AG04450 (cell line): ENCODE measurements around the gene SLC66A3. TPM values are rescaled to one million over a fixed set of nuclear protein-coding genes. Genes with fewer than 3 reads are reported as not detected.

ENCODE experiments used
- CTCF ChIA-PET: fragments of 300-600, 350-600 bp; formaldehyde crosslinking; extraction: SDS; loops from one replicate; lab custom pipeline; 2022; ENCODE audit warnings: antibody characterized with exemption, inconsistent platforms; lab: Charles Lee
- POLR2A ChIA-PET: fragments of 350-600 bp; formaldehyde crosslinking; extraction: SDS; loops from one replicate; lab custom pipeline; 2021; ENCODE audit warnings: antibody characterized with exemption, inconsistent platforms; lab: Yijun Ruan, JAX
- DNase-seq: peaks from one replicate; pipeline ENCODE4 v3.0.0-alpha.2; 2011; ENCODE audit warnings: low read depth, low spot score
- H3K27ac ChIP-seq: one replicate; pipeline ENCODE4 v1.5.1; 2012; ENCODE audit warnings: low read depth, low read length, control low read depth
- H3K27me3 ChIP-seq: one replicate; pipeline ENCODE4 v1.6.0; 2012; ENCODE audit warnings: low read length; ENCODE audit not compliant: control insufficient read depth, insufficient read depth
- H3K4me3 ChIP-seq: 2 replicates; pipeline ENCODE4 v1.5.1; 2011; ENCODE audit warnings: mild to moderate bottlenecking, low read depth, low read length, control low read depth
- H3K9me3 ChIP-seq: 2 replicates; pipeline ENCODE4 v1.5.1; 2012; ENCODE audit warnings: low read length; ENCODE audit not compliant: control insufficient read depth, insufficient read depth
- polyA plus RNA-seq: library from polyadenylated mRNA; depleted of rRNA; stranded (reverse); fragments of >200 nt; gene quantifications from 2 replicates; pipeline ENCODE4 v1.2.3, GENCODE V29; 2011
- TF ChIP-seq, protein P1 (sequence below): IDR thresholded peaks from 2 replicates; pipeline ENCODE4 v1.5.1; 2011; ENCODE audit warnings: low read depth, low read length, control low read depth, inconsistent platforms

Gene SLC66A3
- polyA plus RNA-seq, 1 experiment, result 40.1 TPM

DNA sequence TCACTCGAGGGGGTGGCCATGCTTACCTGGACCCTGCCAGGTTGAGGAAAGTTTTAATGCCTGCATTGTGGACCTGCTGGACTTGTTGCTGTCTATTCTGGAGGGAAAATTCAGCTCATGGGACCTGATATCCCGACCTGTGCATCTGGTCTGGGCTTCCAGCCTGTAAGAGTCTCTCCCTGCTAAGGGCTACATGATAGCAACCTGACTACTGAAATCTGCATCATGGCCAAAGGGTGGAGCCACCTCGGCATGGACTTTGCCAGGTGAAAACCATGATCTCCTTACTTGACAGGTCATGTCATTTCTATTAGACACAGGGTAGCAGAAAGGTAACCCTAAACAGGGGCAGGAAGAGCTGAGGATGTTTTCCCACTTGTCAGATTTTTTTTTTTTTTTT, 12.9 kb upstream of the SLC66A3 start:
- Histone ChIP-seq H3K4me3 (no peak overlapping the region), H3K9me3 (peaks cover under 1% of the 10 kb centered on the region; the same call in 1 of the 2 replicates), H3K27ac (no peak overlapping the region), H3K27me3 (peaks cover 4% of the 10 kb centered on the region)
- DNase-seq, result no peak
- TF ChIP-seq, protein P1, sequence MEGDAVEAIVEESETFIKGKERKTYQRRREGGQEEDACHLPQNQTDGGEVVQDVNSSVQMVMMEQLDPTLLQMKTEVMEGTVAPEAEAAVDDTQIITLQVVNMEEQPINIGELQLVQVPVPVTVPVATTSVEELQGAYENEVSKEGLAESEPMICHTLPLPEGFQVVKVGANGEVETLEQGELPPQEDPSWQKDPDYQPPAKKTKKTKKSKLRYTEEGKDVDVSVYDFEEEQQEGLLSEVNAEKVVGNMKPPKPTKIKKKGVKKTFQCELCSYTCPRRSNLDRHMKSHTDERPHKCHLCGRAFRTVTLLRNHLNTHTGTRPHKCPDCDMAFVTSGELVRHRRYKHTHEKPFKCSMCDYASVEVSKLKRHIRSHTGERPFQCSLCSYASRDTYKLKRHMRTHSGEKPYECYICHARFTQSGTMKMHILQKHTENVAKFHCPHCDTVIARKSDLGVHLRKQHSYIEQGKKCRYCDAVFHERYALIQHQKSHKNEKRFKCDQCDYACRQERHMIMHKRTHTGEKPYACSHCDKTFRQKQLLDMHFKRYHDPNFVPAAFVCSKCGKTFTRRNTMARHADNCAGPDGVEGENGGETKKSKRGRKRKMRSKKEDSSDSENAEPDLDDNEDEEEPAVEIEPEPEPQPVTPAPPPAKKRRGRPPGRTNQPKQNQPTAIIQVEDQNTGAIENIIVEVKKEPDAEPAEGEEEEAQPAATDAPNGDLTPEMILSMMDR, result no peak
- POLR2A ChIA-PET, result no interaction called here
- CTCF ChIA-PET, result interaction anchor here (0.6 to 3.0 kb wide), 5 partner anchors 9 to 440 kb away, joined by 3 to 27 read pairs (median 5); a partner anchor contains a TSS

DNA sequence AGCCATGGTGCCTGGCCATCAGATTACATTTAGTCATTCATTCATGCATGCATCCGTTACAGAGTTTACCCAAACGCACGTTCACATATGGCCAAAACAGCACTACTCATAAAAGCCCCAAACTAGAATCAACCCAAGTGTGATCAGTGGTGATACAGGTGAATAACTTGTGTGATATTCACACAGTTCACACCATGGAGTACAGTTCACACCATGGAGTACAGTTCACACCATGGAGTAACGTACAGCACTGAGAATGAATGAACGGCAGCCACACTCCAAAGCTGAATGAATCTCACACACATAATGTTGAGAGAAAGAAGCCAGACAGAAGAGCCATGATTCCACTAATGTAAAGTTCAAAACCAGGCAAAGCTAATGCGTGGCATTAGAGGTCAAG, 12.3 kb upstream of the SLC66A3 start:
- CTCF ChIA-PET, result interaction anchor here (1.0 to 3.0 kb wide), 3 partner anchors 10 to 310 kb away, joined by 3 to 27 read pairs (median 5); a partner anchor contains a TSS
- no peak overlapping the region for H3K4me3 ChIP-seq
- H3K27me3 ChIP-seq, result peaks cover 4% of the 10 kb centered on the region
- DNase-seq, result no peak
- POLR2A ChIA-PET, result no interaction called here
- H3K9me3 ChIP-seq, result peaks cover 7% of the 10 kb centered on the region; the same call in 1 of the 2 replicates
- TF ChIP-seq, protein P1, result no peak
- H3K27ac ChIP-seq, result no peak overlapping the region

DNA sequence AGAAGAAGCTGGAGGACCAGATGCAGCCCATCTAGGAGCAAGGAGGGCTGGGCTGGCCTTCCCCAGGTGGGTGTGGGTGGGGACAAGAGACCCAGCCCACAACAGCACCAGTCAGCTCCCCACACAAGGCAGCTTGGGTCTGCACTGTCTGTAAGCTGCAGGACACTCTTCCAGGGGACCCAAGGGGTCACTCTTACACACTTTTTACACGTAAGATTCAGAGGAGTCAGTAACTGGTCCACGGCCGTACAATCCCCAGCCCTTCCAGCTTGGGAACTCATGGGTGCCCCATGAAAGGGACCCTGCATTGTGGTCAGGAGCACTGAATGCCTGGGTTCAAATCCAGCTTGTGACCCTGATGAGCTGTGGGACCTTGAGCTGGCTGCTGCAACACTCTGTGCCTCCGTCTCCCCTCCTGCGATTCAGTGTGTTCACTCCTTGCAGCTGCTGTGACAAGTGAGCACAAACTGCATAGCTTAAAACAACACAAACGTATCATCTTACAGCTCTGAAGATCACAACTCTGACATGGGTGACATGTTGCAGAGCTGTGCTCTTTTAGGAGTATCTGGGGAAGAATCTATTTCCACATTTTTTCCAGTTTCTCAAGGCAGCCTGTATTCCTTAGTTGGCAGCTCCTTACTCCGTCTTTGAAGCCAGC, 11.1 kb upstream of the SLC66A3 start:
- Histone ChIP-seq H3K4me3 (no peak overlapping the region), H3K9me3 (peaks cover 7% of the 10 kb centered on the region; the same call in 1 of the 2 replicates), H3K27ac (no peak overlapping the region), H3K27me3 (peaks cover 4% of the 10 kb centered on the region)
- TF ChIP-seq, protein P1, result no peak
- no peak for DNase-seq
- CTCF ChIA-PET, result interaction anchor here (0.5 to 3.0 kb wide), 5 partner anchors 11 to 549 kb away, joined by 3 to 27 read pairs (median 4); a partner anchor contains a TSS
- POLR2A ChIA-PET, result no interaction called here

DNA sequence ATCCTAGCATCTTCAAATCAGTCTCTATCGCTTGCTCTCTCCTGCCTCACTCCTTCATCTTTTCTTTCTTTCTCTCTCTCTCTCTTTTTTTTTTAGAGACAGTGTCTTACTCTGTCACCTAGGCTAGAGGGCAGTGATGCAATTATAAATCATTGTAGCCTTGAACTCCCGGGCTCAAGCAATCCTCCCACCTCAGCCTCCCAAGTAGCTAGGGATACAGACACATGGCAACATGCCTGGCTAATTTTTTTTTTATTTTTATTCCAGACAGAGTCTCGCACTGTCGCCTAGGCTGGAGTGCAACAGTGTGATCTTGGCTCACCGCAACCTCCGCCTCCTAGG, 10.6 kb upstream of the SLC66A3 start:
- H3K9me3 ChIP-seq, result peaks cover 7% of the 10 kb centered on the region; the same call in 1 of the 2 replicates
- DNase-seq, result no peak
- H3K27me3 ChIP-seq, result peaks cover 4% of the 10 kb centered on the region
- TF ChIP-seq, protein P1, result no peak
- no peak overlapping the region for H3K27ac ChIP-seq
- no peak overlapping the region for H3K4me3 ChIP-seq
- ChIA-PET POLR2A (no interaction called here), CTCF (interaction anchor here (0.6 to 3.0 kb wide), 4 partner anchors 12 to 454 kb away, joined by 3 to 27 read pairs (median 5); a partner anchor contains a TSS)

DNA sequence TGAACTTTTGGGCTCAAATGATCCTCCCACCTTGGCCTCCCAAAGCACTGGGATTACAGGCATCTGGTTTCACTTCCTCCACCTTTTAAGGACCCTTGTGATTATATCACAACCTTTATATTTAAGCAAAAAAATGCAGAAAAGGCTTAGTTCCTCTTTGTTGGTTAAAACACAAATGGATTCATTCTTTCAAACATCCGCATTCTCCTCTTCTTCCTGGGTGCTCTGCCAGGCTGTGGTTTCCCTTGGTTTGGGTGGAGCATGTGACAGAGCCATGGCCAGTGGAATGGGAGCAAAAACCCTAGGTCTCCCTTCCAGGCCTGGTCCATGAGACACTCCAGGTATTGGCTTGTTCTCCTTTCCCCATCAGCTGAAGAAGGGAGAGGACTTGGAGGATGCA, 9.9 kb upstream of the SLC66A3 start:
- Histone ChIP-seq H3K27me3 (peaks cover 4% of the 10 kb centered on the region), H3K9me3 (peaks cover 7% of the 10 kb centered on the region; the same call in 1 of the 2 replicates), H3K4me3 (no peak overlapping the region), H3K27ac (no peak overlapping the region)
- ChIA-PET CTCF (interaction anchor here (0.6 to 3.0 kb wide), 4 partner anchors 12 to 454 kb away, joined by 3 to 27 read pairs (median 6); a partner anchor contains a TSS), POLR2A (no interaction called here)
- no peak for DNase-seq
- TF ChIP-seq, protein P1, result no peak
